DMS79 treated with DMSO at 0.1 percent for 48 hours (cell line): ENCODE measurements around the gene HDHD5.

ENCODE experiments used
- DNase-seq: peaks from one replicate; lab custom pipeline; 2025; lab: John Stamatoyannopoulos, UW

Gene HDHD5

DNA sequence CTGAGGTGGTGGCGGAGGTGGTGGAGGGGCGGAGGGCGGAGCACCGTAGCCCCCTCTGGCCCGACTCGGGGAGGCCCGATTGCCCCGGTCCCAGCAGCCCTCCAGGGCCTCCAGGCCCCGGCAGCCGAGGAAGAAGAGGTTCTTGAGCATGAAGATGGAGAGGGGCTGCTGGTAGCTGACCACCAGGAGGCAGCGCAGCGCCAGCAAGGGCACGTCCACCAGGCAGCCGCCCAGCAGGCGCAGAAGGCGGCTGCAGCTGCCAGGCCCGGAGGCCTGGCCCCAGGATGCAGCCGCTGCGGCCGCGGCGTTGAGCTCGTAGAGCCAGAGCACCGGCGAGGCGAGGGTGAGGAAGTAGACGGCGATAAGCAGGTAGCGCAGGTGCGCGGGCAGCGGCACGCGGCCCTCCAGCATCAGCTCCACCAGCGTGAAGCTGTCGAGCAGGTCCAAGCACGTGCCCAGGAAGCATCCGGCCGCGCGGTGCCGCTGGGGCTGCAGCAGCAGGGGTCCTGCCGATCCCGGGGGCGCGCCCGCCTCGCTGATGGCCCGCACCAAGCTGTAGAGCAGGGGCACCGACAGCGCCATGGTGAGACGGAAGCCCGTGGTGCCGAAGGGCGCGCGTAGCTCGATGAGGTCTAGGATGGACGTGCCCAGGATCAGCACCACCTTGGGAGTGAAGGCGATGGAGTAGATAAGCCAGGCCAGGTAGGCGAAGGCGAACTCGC is 39.4 kb downstream of the HDHD5 start:
- no peak for DNase-seq

GRCh38 chr22:17118342-17118741 is 40.7 kb downstream of the HDHD5 start:
- no peak for DNase-seq

- DNase-seq: no peak
Measured at GRCh38 chr22:17117890-17118289, 41.2 kb downstream of the HDHD5 start.

GRCh38 chr22:17117400-17117799 is 41.7 kb downstream of the HDHD5 start:
- no peak for DNase-seq

DNA sequence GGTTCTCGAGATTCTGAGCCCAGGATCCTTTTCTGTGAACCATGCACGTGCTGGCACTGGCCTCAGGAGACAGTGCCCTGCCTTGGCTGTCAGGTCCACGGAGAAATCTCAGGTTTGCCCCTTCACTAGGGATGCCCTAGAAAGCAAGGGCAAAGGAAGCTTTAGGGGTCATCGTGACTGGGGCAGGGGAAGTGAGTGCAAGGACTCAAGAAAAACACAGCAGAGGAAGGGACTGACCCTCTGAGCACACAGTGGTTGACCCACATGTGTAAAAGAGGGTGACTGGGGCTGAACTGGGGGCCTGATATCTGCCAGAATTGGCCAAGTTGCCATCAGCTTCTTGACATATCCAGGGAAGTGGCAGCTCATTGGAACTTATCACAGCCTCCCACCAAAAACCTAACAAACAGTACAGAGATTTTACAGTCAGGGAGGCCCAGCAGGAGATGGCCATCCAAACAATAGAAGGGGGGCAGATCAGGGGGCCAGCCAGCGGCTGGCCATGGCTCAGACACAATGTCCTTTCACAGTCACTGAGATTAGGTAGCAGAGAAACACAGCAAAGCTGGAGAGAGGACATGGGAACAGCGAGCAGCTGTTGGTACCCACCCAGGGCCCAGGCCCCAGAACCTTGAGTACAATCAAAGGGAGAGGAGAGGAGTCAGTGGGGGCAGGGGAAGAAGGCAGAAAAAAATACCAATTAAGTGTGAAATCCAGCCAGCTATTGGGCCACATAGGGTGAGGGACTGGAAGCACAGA is 42.3 kb downstream of the HDHD5 start:
- no peak for DNase-seq

DNA sequence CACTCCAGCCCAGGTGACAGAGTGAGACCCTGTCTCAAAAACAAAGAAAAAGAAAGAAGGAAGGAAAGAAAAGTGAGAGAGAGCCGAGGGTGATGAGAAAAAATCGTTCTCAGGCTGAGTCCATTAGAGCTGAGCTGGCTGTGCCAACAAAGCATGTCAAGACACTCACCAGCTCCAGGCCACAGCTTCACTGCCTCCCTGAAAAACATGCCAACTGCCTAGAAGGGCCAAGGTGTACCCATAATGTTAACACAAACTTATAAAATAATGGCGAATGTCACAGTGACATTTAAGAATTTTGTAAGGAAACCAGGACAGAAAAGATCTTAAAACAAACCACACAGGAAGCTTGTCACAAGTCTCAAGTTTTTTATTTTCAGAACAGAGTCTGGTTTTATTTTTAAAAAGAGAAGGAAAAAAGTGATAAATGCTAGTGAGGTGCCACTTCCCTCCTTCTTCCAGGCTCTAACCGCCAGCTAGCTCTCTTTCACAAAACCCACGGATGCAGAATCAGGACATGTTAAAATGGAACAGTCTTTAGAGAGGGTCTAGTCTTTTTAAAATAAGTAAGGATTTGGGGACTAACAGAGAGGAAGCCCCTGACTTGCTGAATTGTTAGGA is 43.0 kb downstream of the HDHD5 start:
- no peak for DNase-seq

- DNase-seq: no peak
Measured at GRCh38 chr22:17115236-17115635, 43.8 kb downstream of the HDHD5 start.

DNA sequence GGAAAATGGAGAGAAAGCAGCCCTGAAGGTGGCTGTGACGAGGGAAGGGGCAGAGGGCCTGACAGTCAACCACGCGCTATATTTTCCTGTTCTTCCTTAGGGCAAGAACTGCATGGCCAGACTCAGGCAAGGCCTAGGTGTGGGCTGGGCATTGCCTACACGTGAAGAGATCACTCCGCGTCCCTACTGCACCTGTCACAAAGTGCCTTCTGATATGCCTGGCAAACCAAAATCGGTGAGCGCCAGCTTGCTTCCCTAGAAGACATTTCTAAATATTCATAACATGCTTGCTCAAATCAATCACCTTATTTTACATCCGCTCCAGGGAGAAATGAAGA is 44.2 kb downstream of the HDHD5 start:
- no peak for DNase-seq

DNA sequence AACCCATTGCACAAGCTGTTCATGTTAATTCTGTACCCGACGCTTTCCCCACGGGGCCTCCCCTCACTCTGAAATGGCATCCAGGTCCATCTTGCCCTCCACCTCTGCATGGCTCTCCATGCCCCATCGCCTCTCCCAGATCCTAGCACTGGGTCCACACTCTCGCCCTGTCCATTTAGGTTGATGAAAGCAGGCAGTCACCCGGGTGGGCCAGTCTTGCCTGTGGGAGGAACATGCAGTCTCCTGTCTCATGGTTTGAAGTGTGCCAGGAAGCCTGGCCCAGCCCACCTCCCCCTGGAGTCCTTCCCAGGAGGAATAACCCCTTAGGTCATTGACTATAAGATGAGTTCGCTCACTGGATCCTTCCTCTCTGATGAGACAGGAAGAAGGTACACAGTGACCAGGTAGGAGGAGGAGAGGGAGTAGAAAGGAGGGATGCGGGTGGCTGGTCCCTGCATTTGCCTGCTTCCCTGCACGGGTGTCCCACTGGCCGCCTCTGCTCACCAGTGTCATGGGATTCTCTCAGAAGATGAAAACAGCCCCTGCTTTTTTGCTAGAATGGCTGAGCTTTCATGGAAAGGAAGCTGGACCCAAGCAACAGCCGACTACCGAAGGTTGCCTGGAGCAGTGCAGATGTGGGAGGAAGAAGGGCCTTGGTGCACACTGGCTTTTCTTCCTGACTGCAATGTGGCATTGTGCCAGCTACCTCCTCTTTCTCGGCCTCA is 44.7 kb downstream of the HDHD5 start:
- DNase-seq: no peak

GRCh38 chr22:17113600-17113999 is 45.5 kb downstream of the HDHD5 start:
- no peak for DNase-seq

DNA sequence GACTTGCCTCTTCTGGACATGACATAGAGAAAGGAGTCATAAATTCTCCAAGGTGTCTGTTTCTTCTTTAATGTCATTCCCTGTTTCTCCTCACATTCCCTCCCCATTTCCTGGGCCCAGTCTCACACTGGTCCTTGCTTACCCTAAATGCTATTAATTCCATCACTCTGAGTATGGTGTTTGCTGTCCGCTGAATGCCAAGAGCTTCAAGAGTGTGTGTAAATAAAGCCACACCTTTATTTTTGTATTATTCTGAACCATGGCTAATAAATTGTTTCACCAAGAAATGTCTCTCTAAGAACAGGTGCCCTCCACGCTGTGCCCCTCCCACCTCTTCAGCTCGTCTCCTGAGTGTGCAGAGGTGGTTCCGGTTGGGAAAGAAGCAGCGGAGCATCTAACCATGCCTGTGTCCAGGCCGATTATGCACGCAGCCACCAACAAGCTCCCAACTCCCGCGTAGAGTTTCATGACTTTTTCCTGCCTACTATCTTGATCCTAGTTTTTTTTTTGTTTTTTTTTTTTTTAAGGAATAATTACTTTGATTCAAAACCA is 46.5 kb downstream of the HDHD5 start:
- peak; percentile 72 for DNase-seq

- no peak for DNase-seq
Measured at GRCh38 chr22:17110791-17111550, 48.1 kb downstream of the HDHD5 start.

GRCh38 chr22:17109976-17110375 is 49.1 kb downstream of the HDHD5 start:
- DNase-seq: no peak

GRCh38 chr22:17109113-17109865 is 49.8 kb downstream of the HDHD5 start:
- no peak for DNase-seq

DNA sequence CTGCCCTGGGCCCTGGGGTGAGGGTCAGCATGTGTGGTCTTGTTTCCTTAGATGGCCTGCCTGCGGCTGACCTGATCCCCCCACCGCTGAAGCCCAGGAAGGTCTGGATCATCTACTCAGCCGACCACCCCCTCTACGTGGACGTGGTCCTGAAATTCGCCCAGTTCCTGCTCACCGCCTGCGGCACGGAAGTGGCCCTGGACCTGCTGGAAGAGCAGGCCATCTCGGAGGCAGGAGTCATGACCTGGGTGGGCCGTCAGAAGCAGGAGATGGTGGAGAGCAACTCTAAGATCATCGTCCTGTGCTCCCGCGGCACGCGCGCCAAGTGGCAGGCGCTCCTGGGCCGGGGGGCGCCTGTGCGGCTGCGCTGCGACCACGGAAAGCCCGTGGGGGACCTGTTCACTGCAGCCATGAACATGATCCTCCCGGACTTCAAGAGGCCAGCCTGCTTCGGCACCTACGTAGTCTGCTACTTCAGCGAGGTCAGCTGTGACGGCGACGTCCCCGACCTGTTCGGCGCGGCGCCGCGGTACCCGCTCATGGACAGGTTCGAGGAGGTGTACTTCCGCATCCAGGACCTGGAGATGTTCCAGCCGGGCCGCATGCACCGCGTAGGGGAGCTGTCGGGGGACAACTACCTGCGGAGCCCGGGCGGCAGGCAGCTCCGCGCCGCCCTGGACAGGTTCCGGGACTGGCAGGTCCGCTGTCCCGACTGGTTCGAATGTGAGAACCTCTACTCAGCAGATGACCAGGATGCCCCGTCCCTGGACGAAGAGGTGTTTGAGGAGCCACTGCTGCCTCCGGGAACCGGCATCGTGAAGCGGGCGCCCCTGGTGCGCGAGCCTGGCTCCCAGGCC is 50.6 kb downstream of the HDHD5 start:
- no peak for DNase-seq

GRCh38 chr22:17107547-17107810 is 51.6 kb downstream of the HDHD5 start:
- no peak for DNase-seq

- no peak for DNase-seq
Measured at GRCh38 chr22:17106785-17107546, 52.1 kb downstream of the HDHD5 start.

GRCh38 chr22:17106161-17106784 is 52.8 kb downstream of the HDHD5 start:
- DNase-seq: no peak
